OCI-M2 (cell line): ENCODE measurements around the gene XYLT2.
A peak's percentile ranks its signal among the peaks of the same experiment; 100 is the strongest.
"Not testable (repeated sequence)": the region's sequence is repeated elsewhere in the genome, so short reads cannot be mapped to it uniquely, and the experiment has no call there.

ENCODE experiments used
- DNase-seq: peaks from one replicate; lab custom pipeline; 2025; ENCODE audit not compliant: unreplicated experiment; lab: John Stamatoyannopoulos, UW

XYLT2 gene

DNA sequence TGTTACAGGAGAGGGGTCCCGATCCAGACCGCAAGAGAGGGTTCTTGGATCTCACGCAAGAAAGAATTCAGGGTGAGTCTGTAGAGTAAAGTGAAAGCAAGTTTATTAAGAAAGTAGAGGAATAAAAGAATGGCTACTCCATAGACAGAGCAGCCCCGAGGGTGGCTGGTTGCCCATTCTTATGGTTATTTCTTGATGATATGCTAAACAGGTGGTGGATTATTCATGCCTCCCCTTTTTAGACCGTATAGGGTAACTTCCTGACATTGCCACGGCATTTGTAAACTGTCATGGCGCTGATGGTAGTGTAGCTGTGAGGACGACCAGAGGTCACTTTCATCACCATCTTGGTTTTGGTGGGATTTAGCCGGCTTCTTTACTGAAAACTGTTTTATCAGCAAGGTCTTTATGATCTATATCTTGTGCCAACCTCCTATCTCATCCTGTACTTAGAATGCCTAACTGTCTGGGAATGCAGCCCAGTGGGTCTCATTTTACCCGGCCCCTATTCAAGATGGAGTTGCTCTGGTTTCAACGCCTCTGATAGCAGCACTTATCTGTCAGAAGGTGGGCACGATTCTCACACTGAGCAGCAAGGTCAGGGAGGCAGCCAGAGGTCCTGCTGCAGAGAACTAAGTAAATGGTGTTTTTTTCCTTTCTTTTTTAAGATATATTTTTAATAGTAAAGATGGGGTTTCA is 26.5 kb upstream of the XYLT2 start:
- DNase-seq = no peak

- no peak for DNase-seq
These were observed 23.7 kb upstream of the XYLT2 start for GRCh38 chr17:50322271-50322670.

DNA sequence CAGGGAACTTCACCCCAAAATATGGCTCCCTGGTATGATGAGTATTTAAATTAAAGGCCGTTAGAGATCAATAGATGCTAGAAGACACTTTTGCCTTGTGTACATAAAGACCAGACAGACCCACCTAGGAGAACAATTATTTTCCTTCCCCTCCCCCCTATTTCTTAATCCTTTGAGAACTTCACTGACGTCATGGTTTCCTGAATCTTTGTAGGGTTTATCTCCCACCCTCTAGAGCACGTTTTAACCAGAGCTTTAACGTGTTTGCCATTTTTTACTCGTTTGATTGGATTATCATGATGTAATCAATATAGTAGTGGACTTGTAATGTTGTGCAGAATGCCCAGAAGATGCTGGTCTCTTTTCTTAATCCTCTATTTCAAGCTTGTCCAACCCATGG is 22.9 kb upstream of the XYLT2 start:
- DNase-seq = no peak

DNA sequence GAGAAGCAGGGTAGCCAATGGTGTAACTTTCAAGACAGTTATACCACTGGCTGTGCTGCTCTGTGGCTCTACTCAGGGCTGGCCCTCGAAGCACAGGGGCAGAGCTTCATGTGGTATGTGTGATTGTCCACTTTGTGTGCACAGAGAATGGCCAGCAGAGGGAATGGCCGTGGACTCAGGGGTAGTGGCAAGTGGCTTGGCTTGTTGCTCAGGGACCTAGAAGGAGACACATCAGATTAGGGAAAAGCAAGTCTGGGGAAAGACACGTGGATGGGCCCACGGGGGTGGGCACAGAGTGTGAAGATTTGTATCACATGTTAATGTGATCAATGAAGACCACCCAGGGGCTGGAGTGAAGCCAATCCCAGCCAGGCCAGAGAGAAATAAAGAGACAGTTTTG is 20.0 kb upstream of the XYLT2 start:
- no peak for DNase-seq

GRCh38 chr17:50326831-50327364 is 19.0 kb upstream of the XYLT2 start:
- no peak for DNase-seq

DNA sequence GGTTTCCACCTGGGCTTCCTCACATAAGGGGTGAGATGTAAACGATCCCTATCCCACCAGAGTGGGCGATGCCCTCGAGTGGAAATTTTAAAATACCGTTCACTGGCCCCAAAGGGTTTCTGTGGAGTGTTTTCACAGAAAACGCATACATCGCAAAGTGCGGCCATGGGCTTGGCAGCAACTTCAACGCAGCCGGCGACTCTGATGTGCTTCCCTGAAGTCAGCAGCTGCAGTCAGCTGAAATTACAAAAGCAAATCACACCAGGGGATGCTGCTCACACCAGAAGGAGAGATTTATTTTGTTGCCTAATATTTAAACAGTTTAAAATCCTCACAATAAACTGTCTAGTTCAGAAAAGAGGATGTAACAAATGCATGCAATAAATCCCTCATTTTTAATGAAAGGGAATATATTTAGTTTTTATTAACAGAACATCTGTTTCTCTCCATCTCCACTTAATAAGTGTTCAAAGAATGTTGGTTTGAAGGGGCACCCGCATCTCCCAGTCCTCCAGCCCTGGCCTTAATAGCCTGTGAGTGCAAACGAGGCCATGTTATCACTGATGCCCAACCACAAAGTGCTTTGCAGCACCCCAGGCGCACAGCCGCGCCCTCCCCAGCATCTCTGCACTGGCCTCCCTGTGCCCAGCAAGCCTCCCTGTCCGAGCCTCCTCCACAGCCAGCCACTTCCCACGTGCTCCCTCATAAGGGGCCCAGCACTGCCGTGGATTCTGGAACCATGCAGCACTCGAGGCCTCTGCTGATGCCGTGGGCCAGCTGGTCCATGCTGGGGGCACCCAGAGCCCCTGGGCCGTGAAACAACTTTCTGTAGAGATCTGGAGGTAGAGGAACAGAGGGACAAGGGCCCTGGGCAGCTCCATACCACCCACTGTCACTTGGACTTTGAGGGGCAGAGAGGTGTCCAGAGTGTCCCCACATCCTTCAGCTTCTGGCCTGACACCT is 17.3 kb upstream of the XYLT2 start:
- no peak for DNase-seq

DNA sequence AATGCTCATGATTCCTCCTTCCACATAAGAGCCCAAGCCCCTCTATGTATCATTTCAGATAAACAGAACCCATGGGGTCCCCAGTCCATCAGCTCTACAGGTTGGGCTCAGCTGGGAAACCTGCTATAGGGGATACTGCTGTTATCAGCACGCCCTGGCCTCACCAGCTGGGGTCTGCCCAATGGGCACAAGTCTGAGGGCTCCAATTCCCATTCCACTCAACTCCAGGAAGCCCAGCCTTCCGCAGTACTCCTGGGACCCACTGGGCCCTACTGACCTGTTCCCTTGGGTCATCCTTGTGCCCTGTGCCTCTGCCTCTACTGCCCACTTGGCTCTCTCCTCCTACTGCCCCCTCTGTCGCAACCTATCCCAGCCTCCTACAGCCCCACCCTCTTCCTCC is 16.2 kb upstream of the XYLT2 start:
- no peak for DNase-seq

GRCh38 chr17:50330151-50330775 is 15.7 kb upstream of the XYLT2 start:
- DNase-seq = no peak

DNA sequence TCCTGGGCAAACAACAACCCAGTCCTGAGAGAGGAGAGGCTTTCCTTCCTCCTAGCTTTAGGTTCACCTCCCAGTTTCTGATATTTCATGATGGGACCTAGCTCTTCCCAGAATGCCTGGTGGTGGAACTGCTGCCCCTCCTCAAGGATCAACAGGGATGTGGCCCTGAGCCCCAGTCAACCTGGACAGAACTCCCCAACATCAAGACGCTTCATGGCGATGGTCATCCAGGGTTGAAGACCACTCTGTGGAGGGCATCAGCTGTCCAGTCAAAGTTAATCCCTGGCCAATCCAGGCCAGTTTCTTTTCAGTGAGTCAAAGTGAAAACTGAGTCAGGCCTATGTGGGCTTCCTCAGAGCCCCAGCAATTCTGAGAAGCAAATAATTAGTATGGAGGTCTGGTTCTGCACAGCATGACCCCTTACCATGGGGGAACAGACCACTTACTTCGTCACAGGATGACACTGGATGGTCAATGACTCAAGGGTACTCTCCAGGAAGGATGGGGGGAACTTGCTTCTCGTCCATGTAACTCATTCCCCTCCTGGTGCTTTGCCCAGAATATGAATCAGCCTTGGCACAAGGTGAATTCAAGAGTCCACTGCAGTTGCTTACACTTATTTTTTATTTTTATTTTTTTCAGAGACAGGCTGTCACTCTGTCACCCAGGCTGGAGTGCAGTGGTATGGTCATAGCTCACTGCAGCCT is 14.7 kb upstream of the XYLT2 start:
- no peak for DNase-seq

DNA sequence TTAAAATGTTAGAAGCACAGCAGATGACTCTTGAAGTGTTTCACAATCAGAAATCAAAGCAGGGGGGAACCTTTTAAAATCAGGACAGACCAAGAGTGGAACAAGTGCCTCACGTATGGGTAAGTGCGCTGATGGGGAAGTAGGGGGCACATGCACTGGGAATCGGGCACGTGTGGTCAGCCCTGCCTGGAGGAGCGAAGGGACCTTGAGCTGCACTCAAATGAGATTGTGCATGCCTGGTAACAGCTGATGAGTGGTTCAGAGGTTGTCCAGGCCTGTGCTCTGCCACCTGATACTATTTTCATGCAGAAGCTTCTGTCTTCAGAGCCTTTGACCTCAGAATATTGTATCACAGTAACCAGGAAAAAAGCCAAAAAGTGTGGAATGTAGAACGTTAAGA is 13.7 kb upstream of the XYLT2 start:
- no peak for DNase-seq

- DNase-seq = not testable (repeated sequence)
These were observed 12.5 kb upstream of the XYLT2 start for GRCh38 chr17:50333291-50334057.

DNA sequence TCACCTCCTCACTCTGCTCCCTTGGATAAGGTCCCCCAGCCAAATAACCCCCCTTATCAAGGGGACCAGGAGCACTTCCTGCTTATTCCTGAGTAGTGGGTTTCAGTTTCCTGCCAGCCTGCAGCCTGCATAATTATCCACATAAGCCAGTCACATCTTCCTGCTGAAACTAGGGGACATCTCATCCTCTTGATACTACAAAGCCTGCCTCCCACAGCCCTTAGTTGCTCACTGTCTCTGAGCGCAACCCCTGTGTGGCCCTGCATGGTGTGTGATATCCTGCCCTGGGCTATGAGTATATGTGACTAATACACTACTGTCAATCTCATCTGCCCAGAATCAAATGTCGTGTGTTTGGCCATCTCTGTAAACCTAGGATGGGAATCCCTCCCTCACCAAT is 8.0 kb upstream of the XYLT2 start:
- peak; percentile 88 for DNase-seq

- no peak for DNase-seq
These were observed 7.3 kb upstream of the XYLT2 start for GRCh38 chr17:50338645-50339044.

GRCh38 chr17:50339381-50339780 is 6.5 kb upstream of the XYLT2 start:
- no peak for DNase-seq

DNA sequence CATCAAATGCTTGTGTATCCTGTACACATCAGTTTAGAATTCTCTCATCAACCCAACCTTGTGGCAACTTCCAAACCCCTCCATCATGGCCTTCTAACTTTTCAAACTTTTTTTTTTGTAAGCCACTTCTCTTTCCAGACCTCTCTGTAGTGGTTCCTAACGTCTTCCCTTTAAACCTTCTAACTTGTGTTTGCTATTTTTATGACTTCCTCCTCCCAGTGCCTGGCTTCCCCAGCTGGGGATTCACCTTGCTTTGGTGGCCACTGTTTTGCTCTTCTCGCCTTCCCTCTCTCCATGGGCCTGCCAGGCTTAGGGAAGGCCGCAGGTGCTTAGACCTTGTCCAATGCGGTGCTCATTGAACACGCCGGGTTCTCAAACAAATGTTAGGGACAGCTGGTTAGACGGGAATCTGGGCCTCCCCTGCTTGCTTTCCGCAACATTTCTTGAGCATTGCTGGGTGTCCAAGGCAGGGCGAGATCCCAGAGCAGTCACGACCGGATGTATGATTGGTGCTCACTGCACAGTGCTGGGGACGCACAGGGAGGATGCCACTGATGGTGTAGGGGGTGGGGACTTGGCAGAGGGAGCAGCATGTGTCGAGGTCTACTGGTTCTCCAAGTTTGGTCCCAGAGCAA is 1.1 kb upstream of the XYLT2 start:
- DNase-seq = no peak

GRCh38 chr17:50346313-50347116 is 589 bp downstream of the XYLT2 start:
- no peak for DNase-seq

DNA sequence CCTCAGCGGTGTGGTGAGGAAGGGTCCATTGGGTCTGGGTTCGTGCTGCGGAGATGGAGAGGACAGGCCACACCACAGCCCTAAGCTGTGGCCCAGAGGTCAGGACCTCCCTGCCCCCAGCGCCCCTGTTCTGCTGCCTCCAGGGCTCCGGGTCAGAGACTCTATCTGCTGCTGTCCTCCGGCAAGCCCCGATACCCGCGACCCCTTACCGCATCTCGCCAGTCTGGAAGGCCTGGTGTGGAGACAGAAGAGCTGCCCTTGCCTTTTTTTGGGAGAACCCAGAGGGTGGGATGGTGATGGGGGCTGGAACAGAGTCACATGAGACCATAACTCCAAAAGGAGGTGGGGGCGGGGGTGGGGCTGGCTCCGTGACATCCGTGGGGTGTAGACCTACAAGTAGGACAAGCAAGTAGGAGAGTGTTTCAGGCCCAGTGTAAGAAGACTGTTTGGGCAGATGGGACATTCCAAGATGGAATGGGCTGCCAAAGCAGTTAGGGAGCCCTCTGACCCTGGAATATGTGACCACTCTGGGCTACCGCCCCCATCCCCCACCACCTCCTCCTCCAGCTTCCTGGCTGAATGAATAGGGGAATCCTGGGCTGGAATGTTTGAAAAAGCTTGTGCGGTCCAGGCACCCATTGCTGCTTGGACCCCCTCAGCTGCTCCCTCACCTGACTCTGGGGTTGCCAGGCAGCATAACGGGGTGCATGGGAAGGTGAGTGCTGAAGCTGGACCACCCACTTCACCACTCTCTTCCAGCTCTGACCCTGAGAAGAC is 1.4 kb downstream of the XYLT2 start:
- no peak for DNase-seq

- DNase-seq = no peak
These were observed 2.0 kb downstream of the XYLT2 start for GRCh38 chr17:50347894-50348291.
